CD4-positive, alpha-beta T cell treated with Interleukin-4 for 4 hours (primary cell): ENCODE measurements around the gene PEX3.
"Not testable (repeated sequence)": the region's sequence is repeated elsewhere in the genome, so short reads cannot be mapped to it uniquely, and the experiment has no call there.

Experiments used
- DNase-seq: peaks from one replicate; pipeline ENCODE4 v3.0.0-alpha.2; 2020

PEX3 gene

DNA sequence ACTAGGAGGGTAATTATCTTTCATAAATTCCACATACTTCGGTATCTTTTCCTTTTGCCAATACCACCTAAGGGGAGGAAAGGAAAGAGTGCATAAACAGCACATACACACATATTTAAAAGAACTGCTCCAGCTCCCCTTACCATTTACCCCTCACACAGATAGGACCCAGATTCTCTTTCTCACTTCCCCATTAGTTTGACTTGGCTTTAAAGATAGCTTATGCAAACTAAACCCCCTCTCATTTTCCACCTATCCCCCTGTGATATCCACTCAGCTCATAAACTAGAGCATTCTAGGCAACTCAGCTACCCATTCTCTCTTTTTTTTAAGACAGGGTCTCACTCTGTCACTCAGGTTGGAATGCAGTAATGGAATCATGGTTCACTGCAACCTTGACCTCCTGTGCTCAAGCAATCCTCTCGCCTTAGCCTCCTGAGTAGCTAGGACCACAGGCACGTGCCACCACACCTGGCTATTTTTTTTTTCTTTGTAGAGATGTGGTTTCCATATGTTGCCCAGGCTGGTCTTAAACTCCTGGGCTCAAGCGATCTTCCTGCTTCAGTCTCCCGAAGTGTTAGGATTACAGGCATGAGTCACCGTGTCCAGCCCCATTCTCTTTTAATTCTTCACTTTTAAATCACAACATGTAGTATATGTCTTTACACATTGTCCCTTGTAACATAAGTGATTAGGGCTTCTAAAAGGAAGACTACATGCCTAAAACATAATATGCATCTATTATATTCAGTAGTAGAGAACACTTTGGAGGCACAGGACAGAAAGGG lies 56.9 kb downstream of the PEX3 start:
- no peak for DNase-seq

DNA sequence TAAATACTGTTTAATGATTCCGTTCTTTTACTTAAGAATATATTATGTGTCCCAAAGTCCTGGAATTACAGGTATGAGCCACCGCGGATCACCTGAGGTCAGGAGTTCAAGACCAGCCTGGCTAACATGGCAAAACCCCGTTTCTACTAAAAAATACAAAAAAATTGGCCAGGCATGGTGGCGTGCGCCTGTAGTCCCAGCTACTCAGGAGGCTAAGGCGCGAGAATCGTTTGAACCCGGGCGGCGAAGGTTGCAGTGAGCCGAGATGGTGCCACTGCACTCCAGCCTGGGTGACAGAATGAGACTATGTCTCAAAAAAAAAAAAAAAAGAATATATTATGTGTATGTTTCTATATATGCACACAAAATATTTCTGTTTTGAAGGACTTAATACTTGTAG lies 59.7 kb downstream of the PEX3 start:
- not testable (repeated sequence) for DNase-seq

DNA sequence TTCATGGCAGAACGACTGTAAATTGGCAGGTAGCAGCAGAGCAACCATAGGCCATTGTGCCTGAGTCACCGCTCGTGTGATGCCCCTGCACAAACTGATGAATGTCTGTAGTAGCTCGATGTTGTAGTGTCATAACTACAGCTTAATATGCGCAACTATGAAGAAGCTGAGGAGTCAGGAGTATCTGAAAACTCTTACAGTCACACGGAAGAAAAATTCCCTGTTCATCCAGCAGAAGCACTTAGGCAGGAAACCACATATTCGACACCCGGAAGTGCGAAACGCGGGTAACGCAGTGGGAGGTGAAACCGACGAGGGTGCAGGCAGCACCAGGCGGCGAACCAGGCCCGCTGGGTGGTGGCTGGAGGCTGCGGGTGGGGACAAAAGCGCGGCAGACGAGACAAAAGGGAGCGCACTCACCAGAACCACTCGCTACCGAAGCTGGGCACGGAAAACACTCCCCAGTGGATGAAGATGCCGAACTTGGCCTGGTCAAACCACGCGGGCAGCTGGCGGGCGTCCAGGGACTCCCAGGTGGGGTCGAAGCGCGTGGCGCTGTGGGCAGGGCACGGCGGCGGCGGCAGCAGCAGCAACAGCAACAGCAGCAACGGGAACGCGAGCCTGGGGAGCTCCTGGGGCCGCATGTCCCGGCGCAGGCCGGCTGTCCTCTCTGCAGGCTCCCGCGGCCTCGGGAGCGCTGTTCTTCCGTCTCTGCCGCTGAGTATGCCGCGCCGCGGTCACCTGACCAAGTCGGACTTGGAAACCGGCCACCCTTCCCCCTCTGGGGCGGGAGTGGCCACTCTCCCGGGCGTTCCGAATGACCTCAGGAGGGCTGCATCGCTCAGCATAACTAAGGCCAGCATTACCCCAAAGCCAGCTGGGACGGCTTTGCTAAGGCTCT lies 60.6 kb downstream of the PEX3 start, which contains the start of gene FUCA2:
FUCA2 (minus strand) TSS at position 730 of the 901 bp plus-strand sequence; CDS start at position 644, 86 bp downstream.
- peak; percentile 71 for DNase-seq

DNA sequence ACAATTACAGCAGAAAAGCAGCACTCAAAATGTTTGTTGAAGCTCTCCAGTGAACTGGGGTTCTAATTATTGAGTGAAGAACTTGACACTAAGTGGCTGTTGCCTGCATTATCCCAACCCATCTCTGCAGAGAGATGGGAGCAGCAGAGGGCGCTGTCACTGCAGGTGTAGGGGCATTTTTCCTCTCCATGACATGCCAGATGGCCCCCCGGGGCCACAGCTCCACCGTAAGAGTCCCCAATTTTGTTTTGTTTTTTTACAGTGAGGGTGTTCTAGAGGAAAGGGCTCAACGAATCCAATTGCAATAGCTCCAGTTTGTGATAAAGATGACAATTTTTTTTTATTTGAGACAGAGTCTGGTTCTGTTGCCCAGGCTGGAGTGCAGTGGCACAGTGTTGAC lies 62.8 kb downstream of the PEX3 start:
- peak; percentile 58 for DNase-seq

DNA sequence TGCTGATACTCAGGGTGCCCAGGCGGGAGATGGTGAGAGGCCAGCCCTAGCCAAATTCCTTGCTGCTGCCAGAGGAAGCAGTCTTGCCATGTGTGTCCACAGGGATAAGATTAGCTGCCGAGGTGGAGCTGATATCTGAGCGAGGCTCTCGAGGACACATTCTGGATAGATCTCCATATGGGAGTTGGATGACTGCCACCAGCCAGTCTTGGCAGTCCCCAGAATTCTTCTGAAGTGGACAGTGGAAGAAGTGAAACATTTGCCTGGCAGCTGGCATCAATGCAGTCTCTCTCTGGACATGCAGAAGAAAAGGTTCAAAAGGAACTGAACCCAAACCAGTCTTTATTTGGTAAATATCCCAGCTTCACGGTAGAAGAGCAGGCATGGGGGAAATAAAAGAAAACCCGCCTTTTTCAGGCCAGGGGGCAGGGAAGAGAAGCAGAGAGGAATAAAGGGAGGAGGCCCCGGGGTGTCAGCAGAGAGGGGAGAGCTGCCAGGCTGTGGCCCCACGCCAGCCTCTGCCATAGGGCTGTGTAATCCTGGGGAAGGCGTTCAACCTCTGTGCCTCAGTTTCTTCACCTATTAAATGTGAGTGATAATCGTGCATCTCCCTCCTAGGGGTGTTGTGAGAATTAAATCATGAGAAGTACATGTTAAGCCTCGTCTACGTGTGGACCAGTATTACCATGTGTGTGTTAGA lies 64.6 kb downstream of the PEX3 start:
- no peak for DNase-seq

- DNase-seq: no peak
Measured at GRCh38 chr6:143515766-143516355, 65.3 kb downstream of the PEX3 start.

GRCh38 chr6:143516690-143517446 lies 66.3 kb downstream of the PEX3 start:
- DNase-seq: no peak

- DNase-seq: no peak
Measured at GRCh38 chr6:143517447-143517773, 66.8 kb downstream of the PEX3 start.

DNA sequence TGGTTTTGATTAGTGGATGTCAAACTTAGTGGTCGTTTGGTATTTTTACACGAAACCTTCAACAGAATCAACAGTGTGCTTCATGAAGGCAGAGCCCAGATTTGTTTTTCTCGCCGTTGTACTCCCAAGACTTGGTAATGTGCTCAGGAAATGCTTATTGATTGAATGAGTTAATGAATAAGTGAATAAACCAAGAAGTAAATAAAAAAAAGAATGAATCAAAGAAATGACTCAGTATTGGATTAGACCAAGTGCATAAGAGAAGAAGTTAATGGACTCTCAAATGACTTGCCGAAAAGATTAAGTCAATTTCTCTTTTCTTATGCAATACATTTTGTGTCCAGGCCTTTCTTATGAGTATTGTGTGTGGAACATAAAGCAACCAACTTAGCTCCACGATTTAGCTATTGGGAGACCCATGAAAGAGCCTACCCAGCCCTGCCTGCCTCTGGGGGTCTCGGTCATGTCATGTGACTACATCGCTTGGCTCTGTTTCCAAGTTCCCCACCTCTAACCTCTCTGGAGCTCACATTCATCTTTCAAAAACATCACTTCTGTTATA lies 71.5 kb downstream of the PEX3 start:
- DNase-seq: no peak

DNA sequence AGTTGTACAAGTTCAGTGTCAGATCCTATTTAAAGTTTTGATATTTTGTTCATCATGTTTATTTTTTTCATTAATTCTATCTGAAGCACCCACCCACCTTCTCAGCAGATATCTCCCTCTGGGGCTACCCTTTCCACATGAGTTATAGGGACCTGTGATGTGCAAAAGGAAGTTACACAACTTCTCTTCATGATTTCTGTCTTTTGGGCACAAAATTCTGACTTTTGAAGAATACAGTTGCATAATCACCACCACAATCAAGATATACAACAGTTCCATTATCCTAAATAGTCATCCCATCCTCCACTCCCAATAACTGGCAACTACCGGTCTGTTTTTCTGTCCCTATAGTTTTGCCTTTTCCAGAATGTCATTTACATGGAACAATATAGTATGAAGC lies 74.8 kb downstream of the PEX3 start:
- DNase-seq: no peak

GRCh38 chr6:143527677-143528076 lies 77.1 kb downstream of the PEX3 start:
- DNase-seq: no peak

GRCh38 chr6:143528164-143528811 lies 77.7 kb downstream of the PEX3 start:
- DNase-seq: no peak

DNA sequence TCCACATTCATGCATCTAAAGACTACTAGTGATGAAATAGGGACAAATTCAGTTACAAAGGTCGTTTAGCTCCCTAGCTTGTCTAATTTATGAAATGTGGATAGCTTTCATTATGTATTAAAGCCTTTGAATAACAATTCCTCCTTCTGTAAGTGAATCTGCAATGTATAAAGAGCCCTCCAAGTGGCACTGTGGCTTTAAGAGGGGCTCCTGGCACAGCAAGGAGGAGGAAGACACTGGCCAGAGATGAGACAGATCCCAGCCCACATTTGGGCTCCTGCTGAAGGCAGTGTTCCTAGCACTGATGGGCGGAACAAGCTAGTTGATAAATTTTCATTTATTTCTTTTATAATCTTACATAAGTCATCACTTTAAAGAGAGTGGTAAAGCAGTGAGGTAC lies 78.5 kb downstream of the PEX3 start:
- DNase-seq: no peak

- DNase-seq: no peak
Measured at GRCh38 chr6:143531720-143532499, 81.3 kb downstream of the PEX3 start.

GRCh38 chr6:143535189-143535614 lies 84.6 kb downstream of the PEX3 start:
- no peak for DNase-seq

- no peak for DNase-seq
Measured at GRCh38 chr6:143536461-143536865, 85.9 kb downstream of the PEX3 start.

DNA sequence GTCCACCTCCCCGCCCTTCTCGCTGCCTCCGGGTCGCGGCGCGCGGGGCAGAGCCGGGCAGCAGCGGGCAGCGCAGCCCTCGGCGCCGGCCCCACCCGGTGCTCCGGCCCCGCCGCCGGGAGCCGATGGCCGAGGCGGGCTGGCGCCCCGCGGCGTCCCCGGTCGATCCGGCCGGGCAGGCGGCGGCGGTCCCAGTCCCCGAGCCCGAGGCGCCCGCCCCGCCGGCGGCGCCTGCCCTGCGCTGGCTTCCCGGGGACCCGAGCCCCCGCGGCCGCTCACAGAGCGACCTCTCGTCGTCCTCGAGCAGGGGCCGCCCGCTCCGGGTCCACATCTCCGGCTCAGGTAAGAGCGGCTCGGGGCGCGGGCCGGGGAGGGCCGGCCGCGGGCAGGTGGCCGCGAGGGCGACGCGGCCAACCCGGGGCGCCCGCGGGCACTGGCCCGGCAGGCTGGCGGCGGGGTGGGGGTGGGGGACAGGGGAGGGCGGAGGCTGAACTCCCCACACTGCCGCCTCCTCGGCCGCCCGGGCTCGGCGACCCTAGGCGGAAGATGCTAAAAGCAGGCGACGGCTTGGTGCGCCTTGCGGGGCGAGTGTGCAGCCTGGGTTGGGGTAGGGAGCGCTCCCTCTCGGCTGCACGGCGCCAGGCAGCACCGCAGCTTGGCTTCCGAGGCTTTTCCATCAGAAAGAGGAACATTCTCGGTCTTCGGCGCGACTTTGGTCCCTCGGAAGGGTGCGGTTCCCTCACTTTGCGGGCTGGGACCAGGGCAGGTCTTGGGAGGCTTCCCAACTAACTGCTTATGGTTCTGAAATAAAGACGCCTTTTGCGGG lies 86.5 kb downstream of the PEX3 start:
- DNase-seq: peak; percentile 62

- no peak for DNase-seq
Measured at GRCh38 chr6:143538374-143538773, 87.8 kb downstream of the PEX3 start.

DNA sequence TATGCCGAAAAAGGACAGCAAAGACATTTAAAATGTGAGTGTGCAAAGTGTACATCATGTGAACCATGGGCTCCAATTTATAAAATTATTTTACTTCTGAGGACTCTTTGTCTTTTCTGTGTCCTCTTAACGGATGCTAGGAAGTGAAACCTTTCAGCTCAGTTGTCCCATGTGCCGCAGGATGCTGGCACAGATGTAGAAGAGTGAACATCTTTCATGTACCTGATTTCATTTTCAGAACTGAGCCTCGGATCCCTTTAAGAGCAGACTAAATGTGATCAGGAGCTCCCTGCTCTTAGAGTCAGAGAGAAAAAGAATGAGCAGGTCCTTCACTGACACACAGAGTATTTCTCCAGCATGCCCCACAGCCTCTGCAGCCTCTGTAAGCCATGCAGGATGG lies 88.5 kb downstream of the PEX3 start:
- DNase-seq: no peak

- peak; percentile 57 for DNase-seq
Measured at GRCh38 chr6:143539734-143540133, 89.1 kb downstream of the PEX3 start.
